Brain microvascular endothelial cell (primary cell): ENCODE measurements around the gene ACTRT2.

ENCODE experiments used
- DNase-seq: peaks from one replicate; pipeline ENCODE4 v3.0.0-alpha.2; 2020
- H3K27ac ChIP-seq: fragments of 250-450 bp; sonication (Bioruptor Pico); 2 replicates; pipeline ENCODE4 v1.5.1; 2020; ENCODE audit warnings: mild to moderate bottlenecking, moderate library complexity
- H3K27me3 ChIP-seq: fragments of 250-450 bp; sonication (Bioruptor Pico); replicated peaks from 2 replicates; pipeline ENCODE4 v1.5.1; 2020; ENCODE audit warnings: mild to moderate bottlenecking
- H3K36me3 ChIP-seq: fragments of 250-450 bp; sonication (Bioruptor Pico); replicated peaks from 2 replicates; pipeline ENCODE4 v1.5.1; 2020; ENCODE audit warnings: mild to moderate bottlenecking
- H3K4me3 ChIP-seq: 2 replicates; pipeline ENCODE4 v1.5.1; 2011; ENCODE audit warnings: low read depth, mild to moderate bottlenecking, control low read depth, low read length, moderate library complexity
- CTCF ChIP-seq: IDR thresholded peaks from 2 replicates; pipeline ENCODE4 v1.5.1; 2011; ENCODE audit warnings: low read depth, mild to moderate bottlenecking, moderate library complexity, low read length, control low read depth, inconsistent platforms; ENCODE audit errors: missing control alignments
- in situ Hi-C: cut with HindIII; loops from 2 replicates; pipeline ENCODE4 v1.10.0; 2017; ENCODE audit warnings: low sequenced_read_pairs, low pct_ligation_motif_present

ACTRT2 gene

DNA sequence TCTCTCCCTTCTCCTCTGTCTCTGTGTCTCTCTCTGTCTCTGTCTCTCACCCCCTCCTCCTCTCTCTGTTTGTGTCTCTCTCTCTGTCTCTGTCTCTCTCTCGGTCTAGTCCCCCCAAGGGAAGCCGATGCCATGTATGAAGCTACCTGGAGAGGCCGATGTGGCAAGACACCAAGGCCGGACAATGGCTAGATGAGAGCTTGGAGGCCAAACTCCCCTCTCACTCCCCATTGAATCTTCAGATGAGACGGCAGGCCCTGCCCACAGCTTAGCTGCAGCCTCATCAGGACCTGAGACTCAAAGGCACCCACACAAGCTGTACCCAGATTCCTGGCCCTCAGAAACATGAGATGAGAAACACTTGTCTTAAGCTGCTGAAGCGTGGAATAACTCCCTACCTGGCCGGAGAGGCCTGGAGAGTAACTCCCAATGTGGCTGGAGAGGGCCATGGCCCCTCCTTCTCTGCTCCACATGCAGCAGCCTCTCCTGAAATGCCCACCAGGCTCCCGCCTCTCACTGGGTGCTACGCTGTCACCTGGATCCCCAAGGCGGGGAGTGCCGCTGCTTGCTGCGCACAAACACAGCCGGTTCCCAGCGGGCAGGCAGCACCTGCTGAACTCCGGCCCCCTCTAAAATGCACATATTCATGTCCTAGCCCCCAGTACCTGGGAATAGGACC, 7.8 kb upstream of the ACTRT2 start:
- Histone ChIP-seq H3K27ac (no peak overlapping the region), H3K4me3 (no peak overlapping the region), H3K36me3 (no peaks in the 10 kb centered on the region), H3K27me3 (no peaks in the 10 kb centered on the region)
- no peak for TF ChIP-seq CTCF
- DNase-seq: no peak
- in situ Hi-C loops: no loop called here

DNA sequence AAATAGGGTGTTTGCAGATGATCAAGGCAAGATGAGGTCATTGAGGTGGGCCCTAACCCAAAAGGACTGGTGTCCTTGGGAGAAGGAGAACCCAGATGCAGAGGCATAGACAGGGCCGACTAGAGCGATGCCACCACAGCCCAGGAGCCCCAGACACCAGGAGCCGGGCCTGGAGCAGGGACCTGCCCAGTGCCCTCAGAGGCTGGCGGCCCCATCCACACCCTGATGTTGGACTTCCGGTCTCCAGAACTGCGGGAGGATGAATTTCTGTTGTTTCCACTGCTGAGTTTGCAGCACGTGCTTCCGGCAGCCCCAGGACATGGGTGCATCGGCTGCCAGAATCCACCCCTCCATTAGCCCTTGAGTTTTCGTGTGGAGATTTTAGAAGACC, 7.2 kb upstream of the ACTRT2 start:
- Histone ChIP-seq H3K27ac (no peak overlapping the region), H3K4me3 (no peak overlapping the region), H3K36me3 (no peaks in the 10 kb centered on the region), H3K27me3 (no peaks in the 10 kb centered on the region)
- TF ChIP-seq CTCF: no peak
- in situ Hi-C loops: no loop called here
- DNase-seq: no peak

- in situ Hi-C loops: no loop called here
- DNase-seq: no peak
- no peak for TF ChIP-seq CTCF
- H3K27me3 ChIP-seq: no peaks in the 10 kb centered on the region
- no peak overlapping the region for H3K4me3 ChIP-seq
- no peak overlapping the region for H3K27ac ChIP-seq
- no peaks in the 10 kb centered on the region for H3K36me3 ChIP-seq
Observed at GRCh38 chr1:3014443-3015268, 6.6 kb upstream of the ACTRT2 start.

DNA sequence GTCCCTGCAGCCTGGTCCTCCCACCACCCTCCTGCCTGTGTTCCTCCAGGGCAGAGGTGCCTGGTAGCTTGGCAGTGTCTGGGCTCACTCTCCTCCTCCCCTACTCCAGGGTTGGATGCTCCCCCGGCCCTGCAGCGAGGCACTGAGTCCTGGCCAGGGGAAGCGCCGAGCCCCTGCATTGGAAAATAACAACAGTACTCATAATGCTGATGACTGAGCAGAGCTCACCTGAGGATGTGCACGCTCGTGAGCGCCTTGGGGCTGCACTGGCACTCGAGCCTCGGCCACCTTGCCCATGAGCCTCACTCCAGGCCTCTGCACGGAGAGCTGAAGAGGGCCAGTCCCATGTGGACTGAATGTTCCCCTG, 6.0 kb upstream of the ACTRT2 start:
- no peak for DNase-seq
- no peak for TF ChIP-seq CTCF
- no peak overlapping the region for H3K4me3 ChIP-seq

DNA sequence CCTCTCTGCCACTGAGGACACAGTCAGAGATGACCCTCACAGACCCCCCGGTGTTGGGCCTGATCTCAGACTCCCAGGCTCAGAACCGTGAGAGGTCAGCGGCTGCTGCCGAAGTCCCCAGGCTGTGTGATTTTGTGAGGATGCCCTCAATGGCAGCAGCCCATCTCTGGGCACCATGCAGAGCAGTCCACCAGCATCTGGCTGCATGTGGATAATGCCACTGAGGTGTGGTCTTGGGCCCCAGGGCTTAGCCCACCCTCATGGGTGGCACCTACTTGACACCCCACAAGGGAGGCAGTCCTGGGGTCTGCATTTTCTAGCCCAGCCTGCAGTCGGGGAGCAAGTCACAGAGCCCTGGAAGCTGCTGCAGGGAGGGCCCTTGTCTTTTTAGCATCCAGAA, 5.5 kb upstream of the ACTRT2 start:
- no peaks in the 10 kb centered on the region for H3K27me3 ChIP-seq
- no peak for DNase-seq
- in situ Hi-C loops: no loop called here
- TF ChIP-seq CTCF: no peak
- no peaks in the 10 kb centered on the region for H3K36me3 ChIP-seq
- H3K27ac ChIP-seq: no peak overlapping the region
- H3K4me3 ChIP-seq: no peak overlapping the region

More for the DNA sequence above, 6.0 kb upstream of the ACTRT2 start:
- no peaks in the 10 kb centered on the region for H3K36me3 ChIP-seq
- no peak overlapping the region for H3K27ac ChIP-seq
- in situ Hi-C loops: no loop called here
- H3K27me3 ChIP-seq: no peaks in the 10 kb centered on the region
